Vagina (tissue), 2 donors: ENCODE measurements around the gene KCTD5. TPM values are rescaled to one million over a fixed set of nuclear protein-coding genes. Genes with fewer than 3 reads are reported as not detected.
A peak's percentile ranks its signal among the peaks of the same experiment; 100 is the strongest.
"Not testable (repeated sequence)": the region's sequence is repeated elsewhere in the genome, so short reads cannot be mapped to it uniquely, and the experiment has no call there.

Source experiments
- DNase-seq, 2 donors: peaks; one replicate each; pipeline ENCODE4 v3.0.0-alpha.2; 2017; ENCODE audit errors: extremely low spot score in 2 of 2
- H3K27ac ChIP-seq: fragments of 200-600 bp; sonication (generic); one replicate; pipeline ENCODE4 v1.5.1; 2019
- H3K27me3 ChIP-seq: fragments of 200-600 bp; sonication (generic); one replicate; pipeline ENCODE4 v1.5.1; 2019
- H3K36me3 ChIP-seq, 2 donors: fragments of 200-600 bp; sonication (generic); one replicate each; pipeline ENCODE4 v1.5.1; 2017 to 2019
- H3K4me1 ChIP-seq: fragments of 200-600 bp; sonication (generic); one replicate; pipeline ENCODE4 v1.5.1; 2019
- H3K4me3 ChIP-seq, 2 donors: fragments of 200-600 bp; sonication (generic); 1 replicate in 1 of 2; 2 replicates in 1 of 2; pipeline ENCODE4 v1.5.1; 2016 to 2019
- H3K9me3 ChIP-seq: fragments of 200-600 bp; sonication (generic); one replicate; pipeline ENCODE4 v1.5.1; 2019
- CTCF ChIP-seq, 3 experiments: fragments of 450-650 bp in 2 of 3; fragments of 200-600 bp in 1 of 3; sonication (generic) in 1 of 3; IDR thresholded peaks; one replicate each; pipeline ENCODE4 v1.5.1; 2017 to 2019; ENCODE audit warnings: antibody characterized with exemption in 3 of 3, mild to moderate bottlenecking in 2 of 3, moderate library complexity in 2 of 3
- POLR2A ChIP-seq, 2 donors: fragments of 450-650 bp; IDR thresholded peaks; one replicate each; pipeline ENCODE4 v1.6.1; 2017; ENCODE audit warnings: antibody characterized with exemption in 2 of 2, mild to moderate bottlenecking in 2 of 2, moderate library complexity in 2 of 2
- POLR2AphosphoS5 ChIP-seq, 2 donors: sonication (generic); formaldehyde crosslinking; IDR thresholded peaks; one replicate each; pipeline ENCODE4 v1.9.0; 2017; ENCODE audit warnings: antibody characterized with exemption in 2 of 2, mild to moderate bottlenecking in 2 of 2, low read depth in 1 of 2; ENCODE audit not compliant: insufficient read depth in 1 of 2
- intact Hi-C: fragments of 100-400 bp; cut with DNase I; formaldehyde crosslinking; loops from one replicate; pipeline ENCODE4 v1.15.1; 2023
- total RNA-seq: library from RNA; depleted of rRNA; stranded (reverse); fragments of >200 nt; gene quantifications from one replicate; pipeline ENCODE4 v1.2.3, GENCODE V29; 2016

Gene KCTD5, protein sequence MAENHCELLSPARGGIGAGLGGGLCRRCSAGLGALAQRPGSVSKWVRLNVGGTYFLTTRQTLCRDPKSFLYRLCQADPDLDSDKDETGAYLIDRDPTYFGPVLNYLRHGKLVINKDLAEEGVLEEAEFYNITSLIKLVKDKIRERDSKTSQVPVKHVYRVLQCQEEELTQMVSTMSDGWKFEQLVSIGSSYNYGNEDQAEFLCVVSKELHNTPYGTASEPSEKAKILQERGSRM
- 19.4 TPM for total RNA-seq

GRCh38 chr16:2682209-2683021, at the start of gene KCTD5:
KCTD5 (plus strand) TSS chr16:2682523; CDS start chr16:2682549, 26 bp downstream.
- Histone ChIP-seq H3K27ac (peak within 1 kb of the TSS; percentile 57), H3K27me3 (no peaks in the 10 kb centered on the region), H3K36me3 (no peaks in the 10 kb centered on the region), H3K9me3 (no peaks in the 10 kb centered on the region), H3K4me3 (peak within 1 kb of the TSS; percentile 70 to 75), H3K4me1 (peaks cover 21% of the 10 kb centered on the region)
- peak; percentile 96 to 99 for TF ChIP-seq POLR2AphosphoS5 (IDR thresholded peaks at IDR 0.05; ENCODE audit: insufficient read depth in 1 of 2, low read depth in 1 of 2)
- TF ChIP-seq CTCF (IDR thresholded peaks at IDR 0.05) = peak in 1 of 3 experiments; percentile 6
- TF ChIP-seq POLR2A (IDR thresholded peaks at IDR 0.05) = peak in 1 of 2 donors; percentile 73
- intact Hi-C loops = no loop called here
- peak in 1 of 2 donors; percentile 96 for DNase-seq

DNA sequence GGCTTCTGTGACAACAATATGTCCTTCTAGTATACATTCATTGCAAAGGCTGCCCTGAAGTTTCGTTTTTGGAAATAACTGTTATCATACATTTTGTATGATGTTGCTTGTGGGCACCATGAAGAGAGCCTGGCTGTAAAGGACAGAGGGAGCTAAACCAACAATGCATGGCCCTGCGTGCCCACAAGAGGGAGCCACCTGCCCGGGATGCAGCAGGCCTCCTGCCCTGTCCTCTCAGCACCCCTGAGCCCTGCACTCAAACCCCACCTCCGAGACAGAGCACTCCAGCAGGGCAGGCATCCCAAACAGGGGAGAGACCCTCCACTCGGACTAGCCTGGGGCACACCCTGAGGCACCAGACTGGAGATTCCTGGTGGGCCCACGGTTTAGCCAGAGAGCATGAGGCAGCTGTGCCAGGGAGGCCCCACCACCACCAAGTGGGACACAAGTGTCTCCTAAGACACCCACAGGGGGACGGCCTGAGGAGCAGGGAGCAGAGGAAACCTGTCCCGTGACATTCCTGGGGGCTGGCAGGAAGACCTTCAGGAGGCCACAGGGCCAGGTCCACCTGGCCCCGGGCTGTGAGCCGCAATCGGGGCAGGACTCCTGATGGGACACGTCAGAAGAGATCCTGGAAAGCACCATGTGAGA, 43.1 kb upstream of the KCTD5 start:
- H3K9me3 ChIP-seq, H3K27me3 ChIP-seq, DNase-seq, H3K4me3 ChIP-seq, H3K36me3 ChIP-seq, H3K27ac ChIP-seq, H3K4me1 ChIP-seq, intact Hi-C loops: not testable (repeated sequence)

DNA sequence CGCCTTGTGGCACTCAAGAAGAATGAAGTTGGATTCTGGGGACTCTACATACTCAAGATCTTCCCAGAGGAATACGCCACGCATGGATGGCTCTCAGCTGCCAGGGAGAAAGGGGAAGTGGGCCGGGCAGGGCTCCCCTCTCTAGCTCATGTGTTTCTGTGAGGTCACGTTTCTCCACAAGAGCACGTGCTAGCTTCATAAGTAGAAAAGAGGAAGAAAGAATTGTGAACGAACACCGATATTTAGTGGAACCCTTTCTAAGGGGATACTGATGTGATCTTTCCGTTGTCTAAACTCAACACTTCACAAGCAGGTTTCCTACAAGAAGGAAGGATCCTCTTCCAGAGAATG, 42.6 kb upstream of the KCTD5 start:
- H3K27me3 ChIP-seq, H3K9me3 ChIP-seq, H3K4me1 ChIP-seq, intact Hi-C loops, H3K4me3 ChIP-seq, H3K27ac ChIP-seq, H3K36me3 ChIP-seq, DNase-seq: not testable (repeated sequence)

DNA sequence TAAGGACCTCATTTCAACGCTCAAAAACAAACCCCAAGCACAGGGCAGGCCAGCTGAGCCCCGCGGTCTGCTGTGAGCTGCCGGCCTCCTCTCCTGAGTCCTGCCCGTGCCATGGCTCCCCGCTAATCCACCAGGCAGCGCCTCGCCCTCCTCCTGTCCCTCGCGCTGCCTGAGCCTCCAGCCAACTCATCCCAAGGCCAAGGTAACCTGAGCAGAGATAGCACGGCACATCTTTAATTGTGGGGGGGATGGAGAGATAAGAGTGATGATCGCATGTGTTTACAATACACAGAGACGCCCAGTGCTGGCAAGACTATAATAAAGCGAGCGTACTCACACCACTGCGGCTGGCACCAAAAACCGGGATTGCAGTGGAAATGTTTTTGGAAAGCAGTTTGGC, 39.8 kb upstream of the KCTD5 start:
- H3K27ac ChIP-seq, H3K9me3 ChIP-seq, H3K27me3 ChIP-seq, intact Hi-C loops, DNase-seq, H3K4me3 ChIP-seq, H3K36me3 ChIP-seq, H3K4me1 ChIP-seq: not testable (repeated sequence)

DNA sequence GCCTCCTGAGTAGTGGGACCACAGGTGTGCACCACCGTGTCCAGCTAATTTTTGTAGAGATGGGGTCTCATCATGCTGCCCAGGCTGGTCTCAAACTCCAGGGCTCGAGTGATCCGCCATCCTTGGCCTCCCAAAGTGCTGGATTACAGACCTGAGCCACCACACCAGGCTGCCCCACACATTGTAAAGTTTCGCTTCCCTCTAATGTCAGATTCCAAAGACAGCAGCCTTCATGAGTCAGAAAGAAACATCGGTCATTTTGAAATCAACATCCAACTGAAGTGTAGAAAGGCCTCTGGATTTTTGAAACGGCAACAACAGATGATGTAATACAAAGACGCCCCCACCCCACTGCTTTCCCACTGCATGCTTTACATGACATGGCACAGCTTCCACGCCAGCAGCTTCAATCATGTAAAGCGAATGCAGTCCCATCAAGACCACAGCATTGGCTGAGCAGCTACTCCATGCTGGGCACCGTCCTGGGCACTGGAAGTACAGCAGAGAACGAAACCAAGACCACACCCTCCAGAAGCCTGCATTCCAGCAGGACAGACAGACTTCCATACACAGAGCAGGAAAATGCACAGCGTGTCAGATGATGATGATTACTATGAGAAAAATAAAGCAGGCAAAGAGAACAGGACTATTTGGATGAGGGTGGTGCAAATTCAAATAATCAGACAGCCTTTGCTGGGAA, 37.4 kb upstream of the KCTD5 start:
- DNase-seq, H3K4me1 ChIP-seq, H3K9me3 ChIP-seq, intact Hi-C loops, H3K27ac ChIP-seq, H3K4me3 ChIP-seq, H3K36me3 ChIP-seq, H3K27me3 ChIP-seq: not testable (repeated sequence)

DNA sequence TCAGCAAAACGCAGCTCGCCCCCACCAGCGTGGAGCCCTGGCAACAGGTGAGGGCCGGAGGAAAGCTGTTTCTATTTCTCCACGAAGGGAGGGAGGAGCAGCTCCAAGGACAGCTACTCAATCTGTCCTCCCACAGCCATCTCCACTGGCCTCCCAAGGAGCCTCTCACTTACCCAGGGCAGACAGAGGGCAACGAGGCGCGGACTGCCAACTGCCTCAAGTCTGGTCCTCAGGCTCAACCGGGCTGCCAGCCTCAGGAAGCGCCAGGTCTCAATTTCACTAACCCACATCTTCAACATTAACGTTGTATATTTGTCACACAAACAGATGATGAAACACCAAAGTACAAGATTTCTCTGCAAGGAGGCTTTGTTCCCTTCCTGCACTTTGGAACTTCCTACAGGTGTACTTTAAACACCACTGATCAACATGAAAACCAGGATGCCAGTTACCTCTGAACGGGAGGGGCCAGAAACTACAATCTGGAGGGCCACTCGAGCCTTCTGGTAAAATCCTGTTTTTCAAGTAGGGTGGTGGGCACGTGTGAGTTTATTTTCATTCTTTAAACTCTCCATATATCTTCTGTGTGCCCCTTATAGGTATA, 31.0 kb upstream of the KCTD5 start:
- H3K27ac ChIP-seq, H3K36me3 ChIP-seq, H3K4me3 ChIP-seq, intact Hi-C loops, H3K9me3 ChIP-seq, H3K27me3 ChIP-seq, DNase-seq, H3K4me1 ChIP-seq: not testable (repeated sequence)

- H3K4me1 ChIP-seq, H3K36me3 ChIP-seq, DNase-seq, H3K27me3 ChIP-seq, H3K4me3 ChIP-seq, intact Hi-C loops, H3K9me3 ChIP-seq, H3K27ac ChIP-seq: not testable (repeated sequence)
Measured at GRCh38 chr16:2653915-2654314, 28.4 kb upstream of the KCTD5 start.

GRCh38 chr16:2654949-2655348, 27.4 kb upstream of the KCTD5 start:
- H3K9me3 ChIP-seq, H3K36me3 ChIP-seq, H3K27ac ChIP-seq, intact Hi-C loops, DNase-seq, H3K4me1 ChIP-seq, H3K27me3 ChIP-seq, H3K4me3 ChIP-seq: not testable (repeated sequence)
